Renal cortical epithelial cell (primary cell): Measurements from ENCODE around the gene ADAM10. TPM values are rescaled to one million over a fixed set of nuclear protein-coding genes. Genes with fewer than 3 reads are reported as not detected.
"Not testable (repeated sequence)": the region's sequence is repeated elsewhere in the genome, so short reads cannot be mapped to it uniquely, and the experiment has no call there.

Experiments
- DNase-seq: peaks from one replicate; pipeline ENCODE4 v3.0.0-alpha.2; 2011; ENCODE audit warnings: low read depth
- total RNA-seq: library from RNA; depleted of rRNA; stranded (reverse); fragments of >200 nt; gene quantifications from 2 replicates; pipeline ENCODE4 v1.2.3, GENCODE V29; 2014

ADAM10 gene
- total RNA-seq, 1 donor from 2014 or later, result 540 TPM

DNA sequence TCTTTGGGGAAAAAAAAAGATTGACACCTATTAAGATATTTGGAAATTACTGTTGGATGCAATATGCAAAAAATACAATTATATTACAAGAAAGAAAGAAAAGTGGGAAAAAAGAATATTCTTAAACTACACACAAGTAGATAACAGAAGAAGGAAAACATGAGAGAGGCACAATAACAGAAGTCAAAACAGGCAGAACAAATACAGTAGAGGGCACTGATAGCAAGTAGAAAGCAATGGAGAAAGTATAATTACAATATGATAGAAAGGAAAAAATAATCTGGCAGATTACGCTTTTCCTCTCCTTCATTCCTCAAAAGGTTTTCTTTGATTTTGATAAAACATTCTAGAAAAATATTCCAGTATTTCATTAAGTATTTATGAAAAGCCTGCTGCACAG, 72.1 kb downstream of the ADAM10 start:
- no peak for DNase-seq

GRCh38 chr15:58676766-58677165, 72.7 kb downstream of the ADAM10 start:
- DNase-seq, result no peak

GRCh38 chr15:58671186-58671585, 78.3 kb downstream of the ADAM10 start:
- no peak for DNase-seq

GRCh38 chr15:58669108-58669507, 80.4 kb downstream of the ADAM10 start:
- no peak for DNase-seq

DNA sequence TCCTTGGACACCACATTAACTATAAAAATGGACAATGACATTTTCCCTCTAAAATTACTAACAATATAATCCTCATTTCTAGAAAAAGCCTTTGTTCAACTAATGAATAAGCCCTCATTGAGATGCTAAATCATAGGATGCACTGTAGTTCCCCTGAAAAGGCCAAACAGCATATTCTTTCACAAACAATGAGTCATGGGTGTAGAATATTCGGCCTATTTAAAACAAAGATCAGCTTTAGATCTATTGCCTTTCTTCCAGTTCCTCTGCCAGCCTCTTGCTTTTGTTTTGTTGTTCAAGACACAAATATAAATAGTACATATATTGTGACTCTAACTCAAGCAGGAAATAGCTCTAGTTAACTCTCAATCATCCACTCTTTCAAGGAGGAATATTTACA, 82.5 kb downstream of the ADAM10 start:
- peak; percentile 47 for DNase-seq

DNA sequence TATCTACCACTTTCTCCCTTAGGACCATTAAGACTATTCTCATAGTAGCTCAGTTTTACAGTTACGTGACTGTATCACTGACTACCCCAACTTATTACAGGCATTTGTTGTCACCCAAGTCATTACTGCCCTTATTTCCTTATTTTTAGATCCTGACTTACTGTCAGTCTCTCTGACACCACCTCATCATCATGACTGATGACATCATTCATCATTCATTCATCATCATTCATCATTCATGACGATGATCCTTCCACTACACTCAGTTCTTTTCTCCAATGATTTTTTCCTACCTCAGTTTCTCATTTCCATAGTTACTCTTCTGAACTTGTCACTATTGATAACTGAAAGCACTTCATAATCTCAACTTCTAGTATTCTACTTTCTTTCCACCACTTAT, 83.8 kb downstream of the ADAM10 start:
- DNase-seq, result no peak

DNA sequence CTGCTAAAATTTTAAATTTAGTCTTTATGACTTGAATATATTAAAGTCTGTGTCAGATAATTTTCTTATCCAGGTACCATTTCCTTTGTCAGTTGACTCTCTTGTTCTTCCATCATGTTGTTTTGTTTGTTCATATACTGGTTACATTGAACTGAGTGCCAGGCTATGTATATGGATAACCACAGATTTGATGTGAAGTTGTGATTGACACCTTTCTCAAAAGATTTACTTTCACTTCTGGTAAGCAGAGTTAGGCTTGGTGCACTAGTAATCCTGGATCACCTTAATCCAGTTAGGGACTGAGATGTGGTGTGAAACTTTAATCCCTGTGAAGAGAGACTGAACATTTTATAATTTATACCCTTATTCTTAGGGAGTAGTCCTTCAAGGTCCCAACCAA, 99.4 kb downstream of the ADAM10 start:
- no peak for DNase-seq

- DNase-seq, result no peak
Measured at GRCh38 chr15:58649175-58649574, 100.3 kb downstream of the ADAM10 start.

DNA sequence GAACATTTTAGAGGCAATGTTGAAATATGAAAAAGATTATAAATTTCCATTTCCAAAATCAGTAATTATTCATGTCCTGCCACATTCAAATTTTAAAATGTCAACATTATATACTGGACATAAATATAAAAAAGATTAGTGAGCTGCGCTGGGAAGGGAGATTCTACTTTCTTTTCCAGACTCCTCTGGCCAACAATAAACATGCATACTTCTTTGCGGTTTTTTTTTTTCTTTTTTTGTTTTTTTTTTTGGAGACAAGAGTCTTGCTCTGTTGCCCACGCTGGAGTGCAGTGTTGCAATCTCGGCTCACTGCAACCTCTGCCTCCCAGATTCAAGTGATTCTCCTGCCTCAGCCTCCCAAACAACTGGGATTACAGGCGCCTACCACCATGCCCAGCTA, 105.5 kb downstream of the ADAM10 start:
- no peak for DNase-seq

DNA sequence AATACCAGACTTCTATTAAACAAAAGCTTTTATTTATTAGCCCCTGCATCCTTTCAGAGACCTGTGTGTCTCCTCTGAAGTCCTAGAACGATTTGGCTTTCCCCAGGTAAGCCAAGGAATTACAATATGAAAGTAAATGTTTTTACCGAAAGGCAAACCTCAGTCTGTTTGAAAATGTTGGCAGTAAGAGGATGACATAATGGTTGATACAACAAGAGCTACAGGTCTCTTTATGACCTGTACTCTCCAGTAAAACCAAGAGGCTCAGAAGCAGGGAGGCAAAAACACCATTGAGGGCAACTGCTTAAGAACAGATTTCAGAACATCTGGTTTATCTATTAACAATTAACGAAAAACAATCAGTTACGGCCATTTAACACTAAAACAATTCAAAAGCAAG, 107.8 kb downstream of the ADAM10 start:
- DNase-seq, result peak; percentile 28

DNA sequence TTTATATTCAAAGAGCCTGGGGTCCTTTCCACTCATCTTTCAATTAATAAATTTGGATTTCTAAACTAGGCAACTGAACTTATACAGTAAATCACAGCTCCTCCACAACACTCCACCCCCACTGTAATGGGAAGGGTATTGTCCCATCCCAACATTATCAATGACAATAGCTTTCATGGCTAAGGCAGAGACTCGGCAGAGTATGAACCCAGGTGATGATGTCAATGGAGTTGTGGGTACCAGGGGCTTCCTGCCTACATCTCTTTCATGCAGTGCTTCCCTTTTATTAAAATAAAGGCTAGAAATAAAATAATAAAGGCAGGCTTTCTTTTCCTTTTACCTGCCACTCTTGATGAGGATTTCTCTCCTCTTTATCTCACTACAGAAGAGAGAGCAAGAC, 109.5 kb downstream of the ADAM10 start:
- no peak for DNase-seq

- no peak for DNase-seq
Measured at GRCh38 chr15:58639002-58639756, 110.3 kb downstream of the ADAM10 start.

GRCh38 chr15:58632789-58633188, 116.7 kb downstream of the ADAM10 start:
- peak; percentile 10 for DNase-seq

- no peak for DNase-seq
Measured at GRCh38 chr15:58631319-58631718, 118.2 kb downstream of the ADAM10 start.

- DNase-seq, result no peak
Measured at GRCh38 chr15:58629625-58630024, 119.9 kb downstream of the ADAM10 start.

DNA sequence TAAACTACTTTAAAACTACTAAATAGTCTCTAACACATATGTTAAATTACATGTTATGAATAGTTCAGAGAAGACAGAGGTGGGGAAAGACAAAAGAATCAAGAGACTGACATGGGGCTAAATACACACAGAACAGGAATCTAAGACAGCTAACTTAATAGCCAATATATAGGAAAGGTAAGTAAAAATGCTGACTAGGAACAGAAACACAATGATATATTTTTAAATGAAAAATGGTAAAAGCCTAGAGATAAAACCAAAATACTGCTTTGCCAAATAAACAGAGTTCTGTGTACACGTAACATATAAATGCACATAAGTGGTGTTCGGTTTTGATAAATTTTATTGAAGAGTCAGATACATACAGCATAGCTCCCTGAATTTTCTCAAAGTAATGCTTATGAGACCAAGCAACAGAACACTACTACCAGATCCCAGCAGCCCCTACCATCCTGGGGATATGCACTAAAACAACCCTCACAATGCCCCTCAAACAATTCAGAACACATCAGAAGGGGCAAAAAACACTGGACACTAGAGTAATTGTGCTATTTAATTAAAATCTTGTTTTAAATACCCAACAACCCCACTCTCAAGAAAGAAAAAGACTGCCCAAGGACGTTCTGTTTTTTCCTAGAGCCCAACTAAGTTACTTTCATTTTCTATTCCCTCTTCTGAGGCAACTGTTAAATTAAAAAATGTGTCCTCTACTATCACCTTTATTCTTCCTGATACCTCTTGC, 121.1 kb downstream of the ADAM10 start:
- peak; percentile 19 for DNase-seq

GRCh38 chr15:58627701-58628100, 121.8 kb downstream of the ADAM10 start:
- DNase-seq, result peak; percentile 14

DNA sequence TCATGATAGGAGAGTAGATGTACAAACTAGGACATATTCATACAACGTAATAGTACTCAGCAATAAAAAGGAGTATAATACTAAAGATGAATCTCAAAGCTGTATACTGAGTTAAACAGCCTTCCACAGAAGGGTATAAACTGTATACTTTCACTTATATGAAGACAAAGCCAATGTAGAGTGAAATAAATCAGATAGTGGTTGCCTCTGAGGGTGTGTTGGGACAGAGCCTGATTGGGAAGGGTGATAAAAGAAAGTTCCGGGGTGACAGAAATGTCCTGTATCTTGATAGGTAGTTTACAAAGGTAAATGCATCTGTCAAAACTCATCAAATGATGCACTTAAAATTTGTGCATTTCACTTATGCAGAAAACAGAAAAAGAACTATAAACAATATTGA, 122.5 kb downstream of the ADAM10 start:
- no peak for DNase-seq

- no peak for DNase-seq
Measured at GRCh38 chr15:58626378-58626777, 123.1 kb downstream of the ADAM10 start.

- no peak for DNase-seq
Measured at GRCh38 chr15:58622877-58623276, 126.6 kb downstream of the ADAM10 start.

GRCh38 chr15:58620268-58620667, 129.2 kb downstream of the ADAM10 start:
- DNase-seq, result not testable (repeated sequence)

GRCh38 chr15:58616171-58616570, 133.3 kb downstream of the ADAM10 start:
- no peak for DNase-seq
